ENCODE data around the gene XRRA1. TPM values are rescaled to one million over a fixed set of nuclear protein-coding genes. Genes with fewer than 3 reads are reported as not detected.

XRRA1 gene
- total and polyA plus RNA-seq, 4 donors = 9.9 to 12.5 (median 11.2) TPM

GRCh38 chr11:74822170-74822569 is 126.7 kb downstream of the XRRA1 start:
- peaks cover 7% of the 10 kb centered on the region for H3K36me3 ChIP-seq (ENCODE audit: control insufficient read depth, insufficient read depth, low read length)
- H3K9me3 ChIP-seq (ENCODE audit: control insufficient read depth, insufficient read depth, low read length) = peaks cover 7% of the 10 kb centered on the region
- no peak overlapping the region for H3K4me3 ChIP-seq (ENCODE audit: low read depth, low read length)
- H3K27ac ChIP-seq (ENCODE audit: low read depth, low read length) = peak overlapping the region; percentile 25
- peak in 3 of 6 donors; percentile 7 to 88 (median 20) for DNase-seq (ENCODE audit: low read depth in 4 of 6, low spot score in 6 of 6)
- no peaks in the 10 kb centered on the region for H3K4me1 ChIP-seq (ENCODE audit: control insufficient read depth, insufficient read depth, low read length)
- H3K27me3 ChIP-seq (ENCODE audit: control insufficient read depth, insufficient read depth, low read length) = no peaks in the 10 kb centered on the region
- WGBS (ENCODE audit: insufficient coverage) = 40% methylated on average over 2 of the region's 5 CpGs

DNA sequence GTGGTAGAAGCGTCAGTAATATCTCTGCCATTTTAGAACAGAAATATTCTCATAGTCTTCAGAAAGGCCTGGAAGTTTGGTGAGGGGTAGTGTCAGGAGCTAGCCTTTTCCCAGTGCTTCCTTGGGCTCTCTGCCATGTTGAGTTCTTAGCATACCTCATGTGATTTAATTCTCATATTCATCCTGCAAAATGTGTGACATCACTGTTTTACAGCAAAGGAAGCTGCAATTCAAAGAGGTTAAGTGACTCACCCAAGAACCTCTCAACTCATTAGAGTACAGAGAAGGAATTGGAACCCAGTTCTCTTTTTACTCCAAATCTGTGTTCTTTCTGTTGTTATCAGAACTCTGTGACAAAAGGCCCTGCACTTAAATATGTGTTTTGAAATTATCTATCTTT is 128.1 kb downstream of the XRRA1 start:
- Histone ChIP-seq H3K27ac (ENCODE audit: low read depth, low read length) (no peak overlapping the region), H3K36me3 (ENCODE audit: control insufficient read depth, insufficient read depth, low read length) (peaks cover 3% of the 10 kb centered on the region), H3K9me3 (ENCODE audit: control insufficient read depth, insufficient read depth, low read length) (peaks cover 3% of the 10 kb centered on the region), H3K27me3 (ENCODE audit: control insufficient read depth, insufficient read depth, low read length) (no peaks in the 10 kb centered on the region), H3K4me3 (ENCODE audit: low read depth, low read length) (no peak overlapping the region), H3K4me1 (ENCODE audit: control insufficient read depth, insufficient read depth, low read length) (no peaks in the 10 kb centered on the region)
- WGBS (ENCODE audit: insufficient coverage) = no CpG with 5 or more reads among the region's 1 CpG
- DNase-seq (ENCODE audit: low read depth in 4 of 6, low spot score in 6 of 6) = no peak

DNA sequence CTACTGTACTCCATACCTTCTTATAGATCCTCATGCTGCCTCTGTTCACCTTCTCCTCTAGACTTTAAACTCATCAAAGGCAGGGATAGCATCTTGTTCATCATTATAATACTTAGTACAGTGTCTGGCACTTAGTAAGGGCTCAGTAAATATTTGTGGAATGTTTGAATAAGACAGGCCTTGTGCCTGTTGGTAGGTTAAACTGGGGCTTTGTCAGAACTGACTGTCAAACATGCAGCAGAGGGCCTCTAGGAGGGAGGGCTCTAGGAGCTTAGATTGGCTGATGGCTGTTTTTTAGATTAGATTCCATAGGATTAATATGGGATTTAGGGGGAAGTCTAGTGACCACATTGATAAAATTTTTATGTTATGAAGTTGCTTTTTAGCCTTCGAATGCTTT is 129.5 kb downstream of the XRRA1 start:
- Histone ChIP-seq H3K4me1 (ENCODE audit: control insufficient read depth, insufficient read depth, low read length) (no peaks in the 10 kb centered on the region), H3K27ac (ENCODE audit: low read depth, low read length) (no peak overlapping the region)
- WGBS (ENCODE audit: insufficient coverage) = no CpG with 5 or more reads among the region's 1 CpG

GRCh38 chr11:74818283-74818946 is 130.5 kb downstream of the XRRA1 start:
- Histone ChIP-seq H3K9me3 (ENCODE audit: control insufficient read depth, insufficient read depth, low read length) (no peaks in the 10 kb centered on the region), H3K27me3 (ENCODE audit: control insufficient read depth, insufficient read depth, low read length) (no peaks in the 10 kb centered on the region), H3K4me3 (ENCODE audit: low read depth, low read length) (no peak overlapping the region), H3K36me3 (ENCODE audit: control insufficient read depth, insufficient read depth, low read length) (peaks cover 4% of the 10 kb centered on the region), H3K27ac (ENCODE audit: low read depth, low read length) (no peak overlapping the region), H3K4me1 (ENCODE audit: control insufficient read depth, insufficient read depth, low read length) (no peaks in the 10 kb centered on the region)
- no peak for DNase-seq (ENCODE audit: low read depth in 4 of 6, low spot score in 6 of 6)
- no CpG with 5 or more reads among the region's 3 CpGs for WGBS (ENCODE audit: insufficient coverage)

More for the DNA sequence above, 129.5 kb downstream of the XRRA1 start:
- Histone ChIP-seq H3K9me3 (ENCODE audit: control insufficient read depth, insufficient read depth, low read length) (peaks cover 3% of the 10 kb centered on the region), H3K4me3 (ENCODE audit: low read depth, low read length) (no peak overlapping the region), H3K36me3 (ENCODE audit: control insufficient read depth, insufficient read depth, low read length) (peaks cover 3% of the 10 kb centered on the region), H3K27me3 (ENCODE audit: control insufficient read depth, insufficient read depth, low read length) (no peaks in the 10 kb centered on the region)
- no peak for DNase-seq (ENCODE audit: low read depth in 4 of 6, low spot score in 6 of 6)

- Histone ChIP-seq H3K36me3 (ENCODE audit: control insufficient read depth, insufficient read depth, low read length) (peaks cover 2% of the 10 kb centered on the region), H3K27ac (ENCODE audit: low read depth, low read length) (no peak overlapping the region), H3K27me3 (ENCODE audit: control insufficient read depth, insufficient read depth, low read length) (no peaks in the 10 kb centered on the region), H3K4me3 (ENCODE audit: low read depth, low read length) (no peak overlapping the region), H3K9me3 (ENCODE audit: control insufficient read depth, insufficient read depth, low read length) (no peaks in the 10 kb centered on the region), H3K4me1 (ENCODE audit: control insufficient read depth, insufficient read depth, low read length) (no peaks in the 10 kb centered on the region)
- no peak for DNase-seq (ENCODE audit: low read depth in 4 of 6, low spot score in 6 of 6)
- 92% methylated on average over 2 of the region's 2 CpGs for WGBS (ENCODE audit: insufficient coverage)
Measured at GRCh38 chr11:74816664-74817063, 132.2 kb downstream of the XRRA1 start.

DNA sequence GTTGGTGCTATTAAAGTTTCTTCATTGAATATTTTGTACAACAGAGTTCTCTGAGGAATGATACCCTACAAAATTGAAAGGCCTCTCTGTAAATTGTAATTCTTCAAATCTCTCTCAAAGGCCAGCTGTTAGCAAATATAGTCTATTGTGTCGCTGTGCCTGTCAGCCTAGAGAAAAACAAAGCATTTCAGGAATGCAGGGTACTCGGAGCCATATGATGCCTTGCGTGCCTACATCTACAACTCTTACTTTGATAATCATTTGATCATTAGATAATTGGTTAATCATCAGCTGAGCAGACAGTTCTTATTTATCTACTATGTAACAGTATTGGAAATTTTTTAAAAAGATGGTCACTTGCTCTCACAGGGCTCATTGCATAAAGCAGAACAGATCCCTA is 132.9 kb downstream of the XRRA1 start:
- no peaks in the 10 kb centered on the region for H3K9me3 ChIP-seq (ENCODE audit: control insufficient read depth, insufficient read depth, low read length)
- H3K36me3 ChIP-seq (ENCODE audit: control insufficient read depth, insufficient read depth, low read length) = peaks cover 2% of the 10 kb centered on the region
- DNase-seq (ENCODE audit: low read depth in 4 of 6, low spot score in 6 of 6) = peak in 1 of 6 donors; percentile 10
- no peaks in the 10 kb centered on the region for H3K27me3 ChIP-seq (ENCODE audit: control insufficient read depth, insufficient read depth, low read length)
- H3K4me3 ChIP-seq (ENCODE audit: low read depth, low read length) = no peak overlapping the region
- no CpG with 5 or more reads among the region's 3 CpGs for WGBS (ENCODE audit: insufficient coverage)
- H3K4me1 ChIP-seq (ENCODE audit: control insufficient read depth, insufficient read depth, low read length) = no peaks in the 10 kb centered on the region
- no peak overlapping the region for H3K27ac ChIP-seq (ENCODE audit: low read depth, low read length)

- no peaks in the 10 kb centered on the region for H3K9me3 ChIP-seq (ENCODE audit: control insufficient read depth, insufficient read depth, low read length)
- no peaks in the 10 kb centered on the region for H3K4me1 ChIP-seq (ENCODE audit: control insufficient read depth, insufficient read depth, low read length)
- H3K27ac ChIP-seq (ENCODE audit: low read depth, low read length) = no peak overlapping the region
- peaks cover 2% of the 10 kb centered on the region for H3K36me3 ChIP-seq (ENCODE audit: control insufficient read depth, insufficient read depth, low read length)
- DNase-seq (ENCODE audit: low read depth in 4 of 6, low spot score in 6 of 6) = no peak
- no peak overlapping the region for H3K4me3 ChIP-seq (ENCODE audit: low read depth, low read length)
- H3K27me3 ChIP-seq (ENCODE audit: control insufficient read depth, insufficient read depth, low read length) = no peaks in the 10 kb centered on the region
Measured at GRCh38 chr11:74809801-74810200, 139.1 kb downstream of the XRRA1 start.

GRCh38 chr11:74806267-74806666 is 142.6 kb downstream of the XRRA1 start:
- no peak for DNase-seq (ENCODE audit: low read depth in 4 of 6, low spot score in 6 of 6)
- no peaks in the 10 kb centered on the region for H3K4me1 ChIP-seq (ENCODE audit: control insufficient read depth, insufficient read depth, low read length)
- no peaks in the 10 kb centered on the region for H3K36me3 ChIP-seq (ENCODE audit: control insufficient read depth, insufficient read depth, low read length)
- H3K9me3 ChIP-seq (ENCODE audit: control insufficient read depth, insufficient read depth, low read length) = no peaks in the 10 kb centered on the region
- H3K27ac ChIP-seq (ENCODE audit: low read depth, low read length) = no peak overlapping the region
- WGBS (ENCODE audit: insufficient coverage) = 100% methylated on average over 2 of the region's 3 CpGs
- no peak overlapping the region for H3K4me3 ChIP-seq (ENCODE audit: low read depth, low read length)
- H3K27me3 ChIP-seq (ENCODE audit: control insufficient read depth, insufficient read depth, low read length) = no peaks in the 10 kb centered on the region

DNA sequence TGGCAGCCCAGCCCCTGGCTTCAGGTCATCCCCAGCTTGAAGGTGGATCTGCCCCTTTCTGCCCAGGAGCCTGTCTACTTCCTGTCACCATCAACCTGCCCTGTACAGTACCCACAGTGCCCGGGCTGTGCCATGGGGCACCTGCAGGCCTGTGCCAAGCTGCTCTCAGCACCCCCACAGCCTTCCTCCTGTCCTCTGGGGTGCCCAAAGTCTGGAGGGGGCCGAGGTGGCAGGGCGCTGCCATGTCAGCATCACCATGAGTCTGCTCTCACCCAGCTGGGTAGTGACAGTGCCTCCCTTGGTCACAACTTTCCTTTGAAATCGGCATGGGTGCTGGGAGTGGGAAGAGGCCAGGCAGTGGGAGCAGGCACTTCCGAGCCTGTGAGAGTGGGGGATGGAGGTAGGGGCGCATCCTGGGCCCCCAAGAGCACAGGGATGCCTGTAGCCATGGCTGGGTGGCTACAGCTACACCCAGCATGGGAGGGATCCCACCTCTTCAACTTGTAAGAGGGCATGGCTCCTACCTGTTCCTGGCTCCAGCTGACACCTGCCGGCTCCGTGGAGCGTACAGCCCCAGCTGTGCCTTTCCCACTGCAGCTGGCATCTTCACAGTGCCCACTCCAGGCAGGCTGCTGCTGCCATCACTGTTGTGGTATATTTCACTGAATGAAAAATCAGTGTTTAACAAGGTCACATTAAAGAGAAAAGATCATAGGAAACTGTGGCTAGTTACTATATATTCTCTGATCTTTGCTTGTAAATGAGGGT is 157.4 kb downstream of the XRRA1 start:
- Histone ChIP-seq H3K4me3 (ENCODE audit: low read depth, low read length) (no peak overlapping the region), H3K27me3 (ENCODE audit: control insufficient read depth, insufficient read depth, low read length) (no peaks in the 10 kb centered on the region), H3K9me3 (ENCODE audit: control insufficient read depth, insufficient read depth, low read length) (no peaks in the 10 kb centered on the region), H3K27ac (ENCODE audit: low read depth, low read length) (no peak overlapping the region), H3K4me1 (ENCODE audit: control insufficient read depth, insufficient read depth, low read length) (no peaks in the 10 kb centered on the region), H3K36me3 (ENCODE audit: control insufficient read depth, insufficient read depth, low read length) (peaks cover 19% of the 10 kb centered on the region)
- DNase-seq (ENCODE audit: low read depth in 4 of 6, low spot score in 6 of 6) = no peak
- WGBS (ENCODE audit: insufficient coverage) = 82% methylated on average over 9 of the region's 9 CpGs
